Left lung (tissue), 10 donors: ENCODE measurements around the gene PHACTR3. TPM values are rescaled to one million over a fixed set of nuclear protein-coding genes. Genes with fewer than 3 reads are reported as not detected.

ENCODE experiments used
- ATAC-seq: fragments of 200-7000 bp; cut with Tn5 transposase; one replicate; pipeline ENCODE4 v1.9.1; 2020; ENCODE audit warnings: moderate library complexity
- DNase-seq, 4 donors: peaks; one replicate each; pipeline ENCODE4 v3.0.0-alpha.2; 2013 to 2020
- H3K27ac ChIP-seq, 2 donors: fragments of 200-600 bp; sonication (generic) in 1 of 2; one replicate each; pipeline versions ENCODE4 v1.5.0 to v1.8.0; 2020 to 2021
- H3K27me3 ChIP-seq, 2 donors: fragments of 200-600 bp; sonication (generic) in 1 of 2; one replicate each; pipeline versions ENCODE4 v1.5.0 to v1.8.0; 2020 to 2021
- H3K36me3 ChIP-seq, 2 donors: fragments of 200-600 bp; sonication (generic) in 1 of 2; one replicate each; pipeline versions ENCODE4 v1.5.0 to v1.8.0; 2020 to 2021
- H3K4me1 ChIP-seq, 2 donors: fragments of 200-600 bp; one replicate each; pipeline ENCODE4 v1.8.0; 2021
- H3K4me3 ChIP-seq, 2 donors: fragments of 200-600 bp; sonication (generic) in 1 of 2; one replicate each; pipeline versions ENCODE4 v1.5.0 to v1.8.0; 2020 to 2021; ENCODE audit warnings: mild to moderate bottlenecking in 1 of 2
- H3K9me3 ChIP-seq, 2 donors: fragments of 200-600 bp; sonication (generic) in 1 of 2; one replicate each; pipeline versions ENCODE4 v1.5.0 to v1.8.0; 2020 to 2021
- intact Hi-C, 2 donors: fragments of 100-400 bp; cut with DNase I; formaldehyde crosslinking; loops; one replicate each; pipeline versions ENCODE4 v1.11.2 to v1.14.2; 2022
- polyA plus RNA-seq, 6 donors: library from polyadenylated mRNA; unstranded; fragments of 120-200 nt; gene quantifications; one replicate each; pipeline ENCODE4 v1.2.1, GENCODE V29; 2013; ENCODE audit not compliant: insufficient read length in 6 of 6
- total RNA-seq, 2 donors: library from RNA; stranded (reverse); fragmentation: NEBNext Ultra II Directional; extraction: Animal tissue kit (Norgen Biotek cat#: 25700); gene quantifications; one replicate each; pipeline ENCODE4 v1.2.1, GENCODE V29; 2021
- TF ChIP-seq, protein P1 (sequence below), 2 donors: fragments of 200-600 bp; sonication (generic) in 1 of 2; IDR thresholded peaks; one replicate each; pipeline versions ENCODE4 v1.5.0 to v1.8.0; 2021; ENCODE audit warnings: antibody characterized with exemption in 2 of 2
- donor health status: DM: no; HTN: yes; CAD: no.
- donor health status: DM: no; HTN: no; CAD: no.

The PHACTR3 gene
- total and polyA plus RNA-seq, 8 donors, result 3.5 to 14.5 (median 4.4) TPM

DNA sequence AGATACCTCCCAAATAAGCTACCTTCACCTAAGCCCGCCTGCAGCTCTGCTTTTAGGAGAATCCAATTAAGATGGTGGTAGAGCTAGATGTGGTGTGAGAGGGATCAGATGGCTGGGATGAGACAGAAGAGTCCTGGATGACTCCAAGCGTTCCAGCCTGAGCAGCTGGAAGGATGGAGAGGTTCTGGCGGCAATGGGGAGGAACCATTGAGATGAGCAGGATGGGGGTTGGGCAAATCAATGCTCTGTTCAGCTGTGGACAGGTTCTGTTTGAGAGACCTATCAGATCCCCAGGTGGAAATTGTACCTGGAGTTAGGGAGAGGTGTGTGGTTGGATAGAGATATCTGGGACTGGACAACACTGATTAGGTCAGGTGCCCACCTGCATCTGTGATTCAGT, 23.0 kb downstream of the PHACTR3 start:
- ATAC-seq (no peak), DNase-seq (no peak)
- Histone ChIP-seq H3K4me1 (no peaks in the 10 kb centered on the region), H3K9me3 (no peaks in the 10 kb centered on the region), H3K4me3 (no peak overlapping the region), H3K27ac (no peak overlapping the region), H3K27me3 (peaks cover 0 to 72% of the 10 kb centered on the region in 2 donors), H3K36me3 (no peaks in the 10 kb centered on the region)
- intact Hi-C loops, result no loop called here
- TF ChIP-seq, protein P1, sequence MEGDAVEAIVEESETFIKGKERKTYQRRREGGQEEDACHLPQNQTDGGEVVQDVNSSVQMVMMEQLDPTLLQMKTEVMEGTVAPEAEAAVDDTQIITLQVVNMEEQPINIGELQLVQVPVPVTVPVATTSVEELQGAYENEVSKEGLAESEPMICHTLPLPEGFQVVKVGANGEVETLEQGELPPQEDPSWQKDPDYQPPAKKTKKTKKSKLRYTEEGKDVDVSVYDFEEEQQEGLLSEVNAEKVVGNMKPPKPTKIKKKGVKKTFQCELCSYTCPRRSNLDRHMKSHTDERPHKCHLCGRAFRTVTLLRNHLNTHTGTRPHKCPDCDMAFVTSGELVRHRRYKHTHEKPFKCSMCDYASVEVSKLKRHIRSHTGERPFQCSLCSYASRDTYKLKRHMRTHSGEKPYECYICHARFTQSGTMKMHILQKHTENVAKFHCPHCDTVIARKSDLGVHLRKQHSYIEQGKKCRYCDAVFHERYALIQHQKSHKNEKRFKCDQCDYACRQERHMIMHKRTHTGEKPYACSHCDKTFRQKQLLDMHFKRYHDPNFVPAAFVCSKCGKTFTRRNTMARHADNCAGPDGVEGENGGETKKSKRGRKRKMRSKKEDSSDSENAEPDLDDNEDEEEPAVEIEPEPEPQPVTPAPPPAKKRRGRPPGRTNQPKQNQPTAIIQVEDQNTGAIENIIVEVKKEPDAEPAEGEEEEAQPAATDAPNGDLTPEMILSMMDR (IDR thresholded peaks at IDR 0.05), result no peak

- H3K27ac ChIP-seq, result no peak overlapping the region
- H3K27me3 ChIP-seq, result peaks cover 0 to 73% of the 10 kb centered on the region in 2 donors
- no peaks in the 10 kb centered on the region for H3K4me1 ChIP-seq
- intact Hi-C loops, result no loop called here
- TF ChIP-seq, protein P1 (IDR thresholded peaks at IDR 0.05), result no peak
- no peaks in the 10 kb centered on the region for H3K36me3 ChIP-seq
- ATAC-seq, result no peak
- no peak overlapping the region for H3K4me3 ChIP-seq
- H3K9me3 ChIP-seq, result no peaks in the 10 kb centered on the region
- no peak for DNase-seq
These were observed 23.8 kb downstream of the PHACTR3 start for GRCh38 chr20:59628171-59628570.

DNA sequence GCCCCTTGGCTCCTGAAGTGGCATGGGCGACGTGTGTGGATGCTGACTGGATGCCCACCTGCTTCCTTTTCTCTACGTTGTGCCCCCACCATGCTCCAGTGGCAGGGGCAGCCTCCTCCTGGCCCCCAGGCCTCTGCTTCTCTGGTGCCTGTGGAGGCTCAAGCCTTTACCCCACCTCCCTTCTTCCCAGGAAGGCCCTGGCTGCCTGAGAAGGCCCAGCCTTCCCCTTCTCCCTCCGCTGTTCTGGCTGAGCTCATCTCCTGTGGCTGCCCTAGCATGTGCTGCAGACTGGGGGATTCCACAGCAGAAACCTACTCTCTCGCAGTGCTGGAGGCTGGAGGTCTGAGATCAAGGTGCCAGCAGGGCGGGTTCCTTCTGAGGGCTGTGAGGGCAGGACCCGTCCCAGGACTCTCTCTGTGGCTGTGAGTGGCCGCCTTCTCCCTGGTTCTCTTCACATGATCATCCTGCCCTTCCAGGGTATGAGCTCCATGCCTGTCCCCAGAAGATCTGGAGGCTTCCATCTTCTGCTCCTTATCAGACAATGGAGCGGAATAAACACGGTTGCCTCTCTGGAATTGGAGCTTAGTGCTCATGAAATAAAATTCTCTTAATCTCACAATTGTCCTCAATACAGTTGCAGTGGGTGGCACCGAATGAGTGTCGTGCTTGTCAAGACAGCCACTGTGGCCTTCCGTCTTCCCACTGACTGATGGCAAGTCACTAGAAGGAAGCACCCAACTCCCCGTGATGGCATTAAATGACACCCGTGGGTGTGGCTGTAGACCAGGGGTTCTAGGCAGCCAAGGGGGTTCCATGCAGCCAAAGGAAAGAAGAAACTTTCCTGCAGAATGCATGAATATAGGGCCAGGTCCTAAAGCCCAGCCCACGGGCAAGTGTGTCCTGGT, 25.1 kb downstream of the PHACTR3 start:
- Histone ChIP-seq H3K4me1 (no peaks in the 10 kb centered on the region), H3K9me3 (no peaks in the 10 kb centered on the region), H3K4me3 (no peak overlapping the region), H3K36me3 (no peaks in the 10 kb centered on the region), H3K27me3 (peaks cover 0 to 70% of the 10 kb centered on the region in 2 donors), H3K27ac (no peak overlapping the region)
- TF ChIP-seq, protein P1 (IDR thresholded peaks at IDR 0.05), result no peak
- no peak for ATAC-seq
- no peak for DNase-seq
- intact Hi-C loops, result no loop called here

DNA sequence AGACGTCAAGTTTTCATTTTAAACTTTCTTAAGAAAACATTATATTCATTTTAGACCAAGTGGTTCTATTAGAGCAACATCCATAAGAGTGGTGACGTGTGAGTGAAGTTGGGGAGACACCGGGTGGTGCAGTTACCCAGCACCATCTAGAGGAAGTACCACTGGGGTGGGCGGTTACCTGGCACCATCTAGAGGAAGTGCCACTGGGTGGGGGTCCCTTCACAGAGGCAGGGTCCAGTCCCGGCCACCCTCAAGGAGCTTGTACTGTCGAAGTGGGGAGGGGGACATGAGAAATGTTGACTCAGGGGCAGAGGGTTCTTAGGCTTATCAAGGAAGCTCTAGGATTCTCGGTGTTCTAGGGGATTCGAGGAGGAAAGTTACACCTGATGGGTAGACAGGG, 26.2 kb downstream of the PHACTR3 start:
- ATAC-seq (no peak), DNase-seq (no peak)
- H3K9me3 ChIP-seq, result no peaks in the 10 kb centered on the region
- H3K27me3 ChIP-seq, result peaks cover 0 to 66% of the 10 kb centered on the region in 2 donors
- H3K4me1 ChIP-seq, result no peaks in the 10 kb centered on the region
- H3K36me3 ChIP-seq, result no peaks in the 10 kb centered on the region
- TF ChIP-seq, protein P1 (IDR thresholded peaks at IDR 0.05), result no peak
- H3K4me3 ChIP-seq, result no peak overlapping the region
- intact Hi-C loops, result no loop called here
- H3K27ac ChIP-seq, result no peak overlapping the region

- TF ChIP-seq, protein P1 (IDR thresholded peaks at IDR 0.05), result no peak
- ATAC-seq (no peak), DNase-seq (no peak)
- H3K27ac ChIP-seq, result no peak overlapping the region
- no peak overlapping the region for H3K4me3 ChIP-seq
- no peaks in the 10 kb centered on the region for H3K36me3 ChIP-seq
- no peaks in the 10 kb centered on the region for H3K4me1 ChIP-seq
- no peaks in the 10 kb centered on the region for H3K9me3 ChIP-seq
- intact Hi-C loops, result no loop called here
- peaks cover 0 to 68% of the 10 kb centered on the region in 2 donors for H3K27me3 ChIP-seq
These were observed 27.6 kb downstream of the PHACTR3 start for GRCh38 chr20:59631751-59632540.
